HG03159 (cell line): Measurements from ENCODE around the gene DEDD.

Source experiments
- ATAC-seq: cut with Tn5 transposase; IDR thresholded peaks from one replicate; pipeline ENCODE4 v1.9.1; 2021; ENCODE audit warnings: mild to moderate bottlenecking, moderate library complexity; ENCODE audit not compliant: unreplicated experiment

The DEDD gene, protein sequence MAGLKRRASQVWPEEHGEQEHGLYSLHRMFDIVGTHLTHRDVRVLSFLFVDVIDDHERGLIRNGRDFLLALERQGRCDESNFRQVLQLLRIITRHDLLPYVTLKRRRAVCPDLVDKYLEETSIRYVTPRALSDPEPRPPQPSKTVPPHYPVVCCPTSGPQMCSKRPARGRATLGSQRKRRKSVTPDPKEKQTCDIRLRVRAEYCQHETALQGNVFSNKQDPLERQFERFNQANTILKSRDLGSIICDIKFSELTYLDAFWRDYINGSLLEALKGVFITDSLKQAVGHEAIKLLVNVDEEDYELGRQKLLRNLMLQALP

DNA sequence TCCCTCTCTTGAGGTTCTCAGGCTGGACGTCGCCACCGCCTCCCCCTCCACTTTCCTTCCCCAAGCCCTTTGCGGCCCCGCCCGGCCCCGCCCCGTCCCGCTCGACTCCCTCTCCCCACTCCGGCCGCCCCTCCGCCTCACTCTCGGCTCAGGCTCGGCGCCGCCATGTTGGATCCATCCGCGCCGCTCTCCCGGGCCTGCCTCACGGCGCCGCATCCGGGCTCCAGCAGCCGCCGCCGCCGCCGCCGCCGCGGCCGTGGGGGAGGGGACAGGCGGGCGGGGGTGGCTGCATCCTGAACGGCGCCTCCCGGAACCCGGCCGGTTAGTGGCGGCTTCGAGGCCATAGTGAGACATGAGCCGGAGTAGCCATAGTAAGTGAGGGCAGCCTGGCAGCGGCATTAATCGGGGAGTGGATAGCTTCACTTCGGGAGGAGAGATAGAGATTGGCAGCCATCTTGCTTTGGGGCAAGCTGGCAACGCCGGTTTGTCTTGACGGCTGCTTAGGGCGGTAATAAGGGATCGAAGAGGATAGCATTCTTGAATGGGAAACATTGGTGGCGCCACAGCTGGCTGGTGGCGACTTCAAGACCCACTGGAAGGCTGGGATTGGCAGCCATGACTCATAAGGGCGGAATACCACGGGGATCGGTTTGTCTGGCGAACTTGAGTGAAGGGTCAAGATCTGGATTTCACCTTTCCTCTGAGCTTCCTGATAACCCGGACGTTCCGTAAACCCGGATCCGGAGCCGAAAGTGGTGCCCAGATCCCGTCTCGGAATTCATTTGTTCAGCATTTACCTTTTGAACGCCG is at the start of gene DEDD:
TSS of gene DEDD (minus strand) at position 258 of the 810 bp plus-strand sequence. CDS start 8,205 bp downstream, outside the sequence.
- peak; percentile 91 for ATAC-seq

DNA sequence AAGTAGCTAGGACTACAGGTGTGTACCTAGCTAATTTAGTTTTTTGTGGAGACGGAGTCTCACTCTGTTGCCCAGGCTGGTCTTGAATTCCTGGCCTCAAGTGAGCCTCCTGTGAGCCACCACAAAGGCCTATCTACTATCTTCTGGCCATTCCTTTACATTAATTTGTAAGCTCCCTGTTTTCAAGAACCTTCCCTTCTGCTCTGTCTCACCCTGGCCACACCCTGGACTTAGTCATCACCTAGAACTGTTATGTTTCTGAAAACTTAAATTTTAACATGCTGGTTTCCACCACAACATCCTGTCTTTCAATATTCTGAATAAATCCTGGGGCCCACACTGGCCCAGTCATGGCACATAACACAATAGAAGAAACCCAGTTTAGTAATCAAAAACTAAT is 49.7 kb upstream of the DEDD start:
- peak; percentile 37 for ATAC-seq

DNA sequence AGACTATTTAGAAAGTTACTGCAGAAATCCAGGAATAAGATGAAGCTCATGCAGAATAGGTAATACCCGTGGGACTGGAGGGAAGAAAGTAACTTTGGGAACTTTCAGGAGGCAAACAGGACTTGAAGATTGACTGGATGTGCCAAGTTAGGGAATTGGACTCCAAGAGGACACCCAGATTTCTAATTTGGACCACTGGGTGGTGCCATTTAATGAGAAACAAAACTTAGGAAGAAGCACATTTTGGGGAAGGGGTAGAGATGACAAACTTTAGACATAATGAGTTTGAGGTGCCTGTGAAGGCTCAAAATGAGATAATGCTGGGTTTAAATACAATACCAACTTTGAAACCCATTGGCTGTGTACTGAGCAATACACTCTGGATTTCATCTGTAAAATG is 48.2 kb upstream of the DEDD start:
- no peak for ATAC-seq

DNA sequence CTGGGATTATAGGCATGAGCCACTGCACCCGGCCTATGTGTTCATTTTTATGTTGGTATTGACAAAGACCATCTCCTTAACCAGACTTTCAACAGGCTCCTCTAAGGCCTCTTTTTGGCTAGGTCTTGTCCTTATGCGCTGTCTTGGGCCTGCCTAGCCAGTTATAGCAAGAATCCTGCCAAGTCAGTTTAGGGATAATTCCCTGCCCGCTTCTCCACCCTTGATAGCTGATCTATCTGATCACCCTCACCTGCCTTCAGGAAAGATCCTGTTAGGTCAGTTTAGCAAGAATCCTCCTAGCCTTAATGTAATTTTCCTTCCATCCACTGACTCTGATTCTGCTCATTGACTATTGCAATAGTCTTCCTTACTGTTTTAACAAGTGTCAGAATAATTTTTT is 47.2 kb upstream of the DEDD start:
- no peak for ATAC-seq

DNA sequence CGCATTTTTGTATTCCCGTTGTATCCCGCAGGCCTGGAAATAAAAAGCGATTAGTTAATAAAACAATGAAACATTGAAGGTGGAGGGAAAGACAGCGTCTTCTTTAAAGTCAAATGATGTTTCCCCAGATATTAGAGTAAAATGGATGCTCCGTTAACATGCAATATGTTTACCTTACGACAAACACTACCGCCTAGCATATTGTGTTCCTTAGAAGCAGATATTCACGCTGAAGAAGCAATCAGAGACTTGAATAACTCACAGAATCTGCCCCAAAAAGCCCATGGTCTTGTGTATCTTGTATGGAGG is 45.4 kb upstream of the DEDD start:
- ATAC-seq, result no peak

DNA sequence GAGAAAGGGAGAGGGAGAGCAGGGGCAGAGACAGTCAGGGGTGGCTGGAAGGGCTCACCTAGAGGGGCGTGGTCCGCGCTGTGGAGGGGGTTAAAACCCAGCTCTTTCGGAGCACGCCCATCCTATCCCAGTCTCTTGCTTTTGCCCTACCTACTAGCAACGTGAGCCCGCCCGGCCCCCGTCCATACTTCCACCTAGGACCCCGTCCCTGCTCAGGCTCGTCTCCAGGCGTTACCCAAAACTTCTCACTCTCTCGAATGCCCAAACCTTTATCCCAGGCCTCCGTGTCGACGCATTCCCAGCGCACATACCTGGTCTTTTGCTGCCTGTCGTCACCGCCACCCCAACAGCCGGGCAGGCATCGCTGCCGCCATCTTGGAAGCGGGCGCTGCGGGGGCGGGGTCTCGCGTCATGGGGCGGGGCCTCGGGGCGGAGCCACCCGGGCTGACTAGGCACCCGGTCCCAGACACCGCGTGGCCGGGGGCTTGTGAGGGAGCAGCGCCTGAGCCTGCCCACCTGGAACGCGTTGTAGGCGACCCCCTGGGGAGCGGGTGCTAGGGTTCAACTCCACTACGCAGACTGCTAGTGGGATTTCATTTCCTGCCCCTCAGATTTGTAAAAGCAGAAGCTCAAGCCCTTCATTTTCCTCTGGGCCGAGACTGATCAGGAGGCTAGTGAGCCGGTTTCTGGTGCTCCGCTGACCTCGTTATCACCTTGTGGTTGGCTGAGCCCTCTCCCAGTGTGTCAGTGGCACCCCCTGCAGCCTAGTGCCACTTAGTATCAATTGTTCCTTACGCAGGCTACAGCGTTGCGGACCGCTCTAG is 44.9 kb upstream of the DEDD start, which contains the start of gene B4GALT3:
TSS of gene B4GALT3 (minus strand) at position 396 of the 824 bp plus-strand sequence. CDS start 1,447 bp downstream, outside the sequence.
- peak; percentile 65 for ATAC-seq

DNA sequence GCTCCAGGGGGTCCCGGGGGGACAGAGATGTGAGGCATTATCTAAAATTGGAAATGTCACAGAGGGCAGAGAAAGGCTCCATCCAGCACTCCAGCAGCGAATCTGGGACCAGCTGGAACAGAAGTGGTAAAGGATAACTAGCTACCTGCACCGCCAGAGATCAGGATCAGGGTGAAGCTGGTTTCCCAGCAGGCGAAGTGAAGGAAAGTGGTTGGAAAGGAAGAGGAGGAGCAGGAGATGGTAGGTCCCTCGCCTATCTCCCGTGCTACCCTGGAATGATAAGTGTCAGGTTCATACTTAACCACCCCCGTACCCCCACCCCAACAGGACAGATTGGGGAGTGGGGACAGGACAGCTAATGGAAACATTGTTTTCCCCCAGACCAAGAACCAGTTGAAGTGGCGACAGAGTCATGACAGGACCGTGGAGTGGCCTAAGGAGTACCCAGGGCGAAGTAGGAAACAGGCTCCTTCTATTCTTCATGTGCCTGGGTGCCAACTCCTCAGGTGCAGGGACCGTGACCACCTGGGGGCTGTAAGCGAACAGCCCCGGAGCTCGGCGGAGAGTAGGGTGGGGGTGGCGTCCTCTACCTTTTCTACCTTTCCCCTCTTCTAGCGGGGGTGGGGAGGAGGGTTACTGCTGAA is 44.1 kb upstream of the DEDD start:
- peak; percentile 12 for ATAC-seq

DNA sequence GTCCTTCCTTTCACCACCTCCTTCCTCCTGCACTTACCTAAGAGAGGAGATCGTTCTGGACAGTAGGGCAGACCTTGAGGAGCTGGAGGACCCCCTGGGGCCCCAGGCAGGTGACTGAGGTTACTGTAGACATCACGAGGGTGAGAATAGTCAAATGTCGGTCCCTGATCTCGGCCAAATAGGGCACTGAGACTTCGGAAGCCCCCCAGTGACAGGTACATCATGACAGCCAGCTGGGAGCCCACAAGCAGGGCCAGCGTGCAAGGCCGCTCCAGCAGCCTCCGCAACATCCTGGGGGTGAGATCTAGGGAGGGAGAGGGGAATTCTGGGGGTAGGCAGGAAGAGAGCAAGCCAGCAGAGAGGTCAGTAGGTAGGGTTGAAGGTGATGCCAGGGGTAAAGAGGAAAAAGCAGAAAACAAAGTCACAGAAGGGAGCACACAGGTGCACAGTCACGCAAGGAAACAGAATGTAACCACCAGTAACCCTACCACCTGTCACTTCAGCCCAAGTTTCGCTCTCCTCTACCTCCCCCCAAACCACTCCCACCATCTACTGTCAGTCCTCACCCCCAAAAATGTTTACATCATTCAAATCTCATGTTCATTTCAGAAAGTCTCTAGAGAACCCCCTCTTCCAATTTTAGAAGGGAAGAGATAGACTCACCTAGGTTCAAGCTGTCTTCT is 43.4 kb upstream of the DEDD start:
- ATAC-seq, result no peak

DNA sequence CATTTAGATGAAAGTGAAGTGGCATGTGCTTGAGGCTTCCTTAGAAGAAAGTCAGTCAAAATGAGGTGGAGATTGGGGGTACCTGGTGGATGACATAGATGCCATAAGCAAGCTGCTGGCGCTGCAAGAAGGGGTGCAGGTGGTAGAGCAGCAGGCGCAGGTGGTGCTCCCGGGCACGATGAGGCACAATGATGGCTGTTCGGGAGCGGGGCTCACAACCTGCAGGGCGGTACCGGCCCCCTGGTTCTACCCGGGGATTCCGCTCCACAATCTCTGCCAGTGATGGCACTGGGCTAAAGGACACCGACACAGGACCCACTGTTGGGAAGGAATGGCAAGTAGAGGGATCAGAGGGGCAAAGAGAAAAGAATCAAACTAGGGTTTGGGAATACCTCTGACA is 42.4 kb upstream of the DEDD start:
- no peak for ATAC-seq

DNA sequence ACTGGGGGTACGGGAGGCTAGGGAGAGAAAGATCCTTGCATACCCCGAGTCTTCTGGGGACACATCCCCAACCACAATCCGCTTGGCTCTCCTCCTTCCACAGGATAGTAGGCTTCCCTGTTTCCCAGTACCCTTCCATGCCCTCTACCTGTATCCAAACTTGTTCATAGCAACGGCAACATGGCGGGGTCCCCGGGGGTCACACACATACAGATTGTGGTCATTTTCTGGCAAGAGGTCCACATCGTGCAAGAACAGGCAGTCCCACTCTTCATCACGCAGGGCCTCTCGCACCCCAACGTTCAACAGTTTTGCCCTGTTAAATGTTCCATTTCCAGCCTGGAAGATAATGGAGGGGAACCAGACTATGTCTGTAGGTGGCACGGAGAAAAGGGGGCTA is 41.2 kb upstream of the DEDD start:
- no peak for ATAC-seq

DNA sequence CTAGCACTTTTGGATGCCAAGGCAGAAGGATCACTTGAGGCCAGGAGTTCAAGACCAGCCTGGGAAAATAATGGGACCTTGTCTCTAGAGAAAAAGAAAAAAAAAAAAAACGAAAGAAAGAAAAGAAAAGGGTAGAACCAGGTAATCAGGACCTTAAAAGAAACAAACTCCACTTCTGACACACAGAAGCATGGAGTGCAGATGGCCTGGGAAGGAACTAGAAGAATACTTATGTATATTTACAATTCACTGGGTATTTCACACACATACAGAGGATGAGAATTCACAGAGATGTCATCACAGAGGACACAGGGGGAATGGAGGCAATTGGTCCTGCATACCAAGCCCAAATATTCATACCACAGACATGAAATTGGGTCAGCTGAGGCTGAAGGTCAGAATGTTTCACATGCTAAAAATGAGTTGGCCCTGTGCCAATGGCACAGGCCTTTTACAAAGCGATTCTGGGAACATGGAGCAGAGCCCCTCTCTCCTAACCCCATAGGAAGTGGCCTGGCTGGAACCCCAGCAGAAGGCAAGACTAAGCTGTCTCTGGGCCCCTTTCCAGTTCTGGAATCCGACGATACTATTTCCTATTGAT is 40.4 kb upstream of the DEDD start:
- ATAC-seq, result no peak

DNA sequence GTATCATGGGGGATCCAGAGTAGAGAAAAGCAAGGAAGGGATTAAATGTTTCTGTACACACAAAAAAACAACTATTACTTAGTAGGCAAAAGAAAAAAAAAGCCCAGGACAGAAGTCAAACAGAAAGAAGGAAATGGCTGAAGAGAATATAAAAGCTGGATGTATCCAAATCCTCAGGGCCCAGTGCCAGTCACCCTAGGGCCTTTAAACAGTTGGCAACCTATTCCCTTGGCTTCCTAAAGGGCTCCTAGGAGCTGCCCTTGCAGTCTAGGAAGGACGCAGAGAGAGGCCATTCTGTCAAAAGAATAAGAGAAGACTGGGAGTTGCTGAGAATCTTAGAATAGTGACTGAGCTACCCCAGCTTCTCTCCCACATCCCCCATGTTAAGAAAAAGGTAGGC is 39.9 kb upstream of the DEDD start:
- ATAC-seq, result no peak

DNA sequence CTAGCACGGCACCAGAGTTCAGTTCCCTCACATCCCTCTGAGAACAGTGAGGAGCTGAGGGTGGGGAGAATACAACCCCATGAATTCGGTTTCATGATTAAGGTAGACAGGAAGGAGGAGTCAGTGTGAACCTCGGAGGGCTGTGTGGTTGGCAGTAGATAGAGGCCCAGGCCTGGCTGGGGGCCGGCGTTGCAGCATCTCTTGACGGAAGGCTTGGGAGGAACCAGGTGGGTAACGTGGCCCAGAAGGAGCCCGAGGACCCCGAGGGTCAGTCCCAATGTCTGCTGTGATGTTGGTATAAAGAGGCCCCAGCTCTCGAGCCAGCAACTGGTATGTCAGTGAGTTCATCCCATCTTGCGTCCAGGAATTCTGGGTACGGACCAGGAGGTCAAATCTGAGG is 39.2 kb upstream of the DEDD start:
- ATAC-seq, result no peak

DNA sequence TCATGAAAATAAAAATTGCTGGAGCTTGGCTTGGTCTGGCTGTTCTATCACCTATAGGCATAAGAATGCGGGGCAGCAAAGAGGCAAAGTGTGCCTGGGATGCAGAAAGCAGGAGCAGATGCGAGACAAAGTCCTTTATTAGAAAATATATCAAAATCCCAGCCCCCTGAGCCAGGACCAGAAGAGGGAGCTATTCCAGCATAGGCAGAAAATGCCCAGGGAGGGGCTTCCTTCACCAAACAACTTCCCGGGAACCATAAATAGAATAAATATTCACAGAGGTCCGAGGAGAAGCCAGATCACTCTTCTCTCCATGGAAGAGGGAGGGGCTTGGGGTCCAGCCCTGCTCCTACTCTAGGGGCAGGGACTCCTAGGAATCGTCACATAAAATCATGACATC is 38.7 kb upstream of the DEDD start:
- ATAC-seq, result no peak

DNA sequence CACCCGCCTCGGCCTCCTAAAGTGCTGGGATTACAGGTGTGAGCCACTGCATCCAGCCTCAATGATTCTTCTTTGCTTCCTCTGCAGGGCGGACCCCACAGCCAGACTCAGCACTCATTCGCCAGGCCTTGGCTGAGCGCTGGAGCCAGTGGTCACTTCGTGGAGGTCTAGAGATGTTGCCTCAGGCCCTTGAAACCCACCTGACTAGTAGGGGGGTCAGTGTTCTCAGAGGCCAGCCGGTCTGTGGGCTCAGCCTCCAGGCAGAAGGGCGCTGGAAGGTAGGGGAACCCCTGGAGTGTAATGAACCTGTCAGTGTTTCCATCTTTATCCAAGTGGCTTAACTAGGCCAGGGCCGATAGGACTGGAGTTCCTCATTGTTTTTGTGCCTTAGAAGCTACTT is 36.4 kb upstream of the DEDD start:
- no peak for ATAC-seq

DNA sequence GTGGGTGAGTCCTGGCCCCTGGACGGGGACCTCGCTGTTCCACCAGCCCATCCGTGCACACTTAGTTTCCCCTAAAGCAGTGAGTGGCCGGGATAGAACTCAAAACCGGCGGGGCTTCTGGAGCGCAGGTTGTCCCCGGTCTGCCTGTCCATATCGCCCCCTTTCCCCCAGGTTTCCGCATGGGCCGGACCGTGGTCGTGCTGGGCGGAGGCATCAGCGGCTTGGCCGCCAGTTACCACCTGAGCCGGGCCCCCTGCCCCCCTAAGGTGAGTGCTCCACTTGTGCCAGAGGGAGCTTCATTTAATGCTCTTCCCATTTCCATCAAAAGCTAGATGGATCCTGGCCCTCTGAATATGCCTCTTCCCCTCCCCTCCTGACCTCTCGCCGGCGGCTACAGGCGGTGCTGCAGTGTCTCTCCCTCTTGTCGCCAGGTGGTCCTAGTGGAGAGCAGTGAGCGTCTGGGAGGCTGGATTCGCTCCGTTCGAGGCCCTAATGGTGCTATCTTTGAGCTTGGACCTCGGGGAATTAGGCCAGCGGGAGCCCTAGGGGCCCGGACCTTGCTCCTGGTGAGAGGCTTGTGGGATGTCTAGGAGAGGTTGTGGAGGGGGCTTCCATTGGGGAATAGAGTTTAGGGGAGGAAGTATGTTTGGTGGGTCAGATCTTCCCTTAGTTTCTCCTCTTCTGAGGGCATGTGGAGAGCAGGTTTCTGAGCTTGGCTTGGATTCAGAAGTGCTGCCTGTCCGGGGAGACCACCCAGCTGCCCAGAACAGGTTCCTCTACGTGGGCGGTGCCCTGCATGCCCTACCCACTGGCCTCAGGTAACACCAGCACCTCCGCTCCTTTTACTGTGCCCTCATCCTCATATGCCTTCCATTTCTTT is 34.4 kb upstream of the DEDD start:
- ATAC-seq, result no peak

DNA sequence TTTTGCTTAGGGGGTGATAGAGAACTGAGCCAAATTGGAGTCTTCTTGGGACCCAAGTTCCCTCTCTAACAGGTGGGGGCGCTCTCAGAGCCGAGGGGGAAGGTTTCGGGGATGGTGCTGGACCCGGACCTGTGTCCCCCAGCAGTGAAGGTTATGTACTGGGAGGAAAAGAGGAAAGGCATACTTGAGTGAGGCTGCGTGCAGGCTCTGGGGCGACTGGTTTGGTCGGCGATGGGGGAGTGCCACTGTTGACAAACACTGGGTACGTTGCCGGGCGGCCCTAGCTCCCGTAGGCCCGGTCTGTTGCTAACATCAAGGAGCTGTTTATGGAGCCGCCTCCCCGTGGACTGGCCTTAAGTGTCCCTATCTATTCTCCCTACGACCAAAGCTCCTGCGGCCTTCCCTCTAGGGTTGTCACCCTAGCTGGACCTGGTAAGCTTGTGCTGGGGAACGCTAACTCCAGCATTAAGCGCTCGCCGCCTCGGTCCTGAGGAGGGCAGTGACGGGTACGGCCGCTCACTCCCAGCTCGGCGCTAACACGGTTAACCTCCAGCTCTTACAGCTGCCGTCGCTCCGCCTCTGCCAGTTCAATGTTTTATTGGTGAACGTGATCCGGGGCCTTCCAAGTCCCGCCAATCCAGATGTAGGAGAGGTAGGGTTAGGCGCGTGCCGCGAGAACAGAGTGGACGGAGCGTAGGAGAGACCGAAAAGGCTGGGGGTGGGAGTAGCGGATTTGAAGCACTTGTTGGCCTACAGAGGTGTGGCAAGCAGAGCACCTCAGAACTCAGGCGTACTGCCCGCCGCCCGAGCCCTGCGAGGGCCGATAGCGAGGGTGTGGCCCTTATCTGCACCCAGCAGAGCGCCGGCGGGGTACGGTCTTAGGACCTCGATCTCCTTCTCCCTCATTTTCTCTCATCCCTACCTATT is 33.5 kb upstream of the DEDD start, which contains the start of gene PPOX:
TSS of gene PPOX (plus strand) at position 685 of the 927 bp plus-strand sequence. CDS start 422 bp downstream, outside the sequence.
- peak; percentile 88 for ATAC-seq
